ENCODE measurements around the gene PHF21B.

PHF21B gene

GRCh38 chr22:44842417-44842816, 167.4 kb downstream of the PHF21B start:
- TF ChIP-seq CTCF (IDR thresholded peaks at IDR 0.05; ENCODE audit: low read depth, low read length), result no peak
- H3K4me3 ChIP-seq (replicated peaks in 1 of 2; ENCODE audit: low read depth in 2 of 2, low read length in 2 of 2), result no peak overlapping the region
- DNase-seq (ENCODE audit: low read depth in 2 of 2), result no peak

- DNase-seq (ENCODE audit: low read depth in 2 of 2), result no peak
- no peak overlapping the region for H3K4me3 ChIP-seq (replicated peaks in 1 of 2; ENCODE audit: low read depth in 2 of 2, low read length in 2 of 2)
- no peak for TF ChIP-seq CTCF (IDR thresholded peaks at IDR 0.05; ENCODE audit: low read depth, low read length)
Observed at GRCh38 chr22:44840611-44841322, 169.0 kb downstream of the PHF21B start.

- H3K4me3 ChIP-seq (replicated peaks in 1 of 2; ENCODE audit: low read depth in 2 of 2, low read length in 2 of 2), result no peak overlapping the region
- DNase-seq (ENCODE audit: low read depth in 2 of 2), result no peak
- TF ChIP-seq CTCF (IDR thresholded peaks at IDR 0.05; ENCODE audit: low read depth, low read length), result no peak
Observed at GRCh38 chr22:44839721-44840120, 170.1 kb downstream of the PHF21B start.

GRCh38 chr22:44839061-44839460, 170.7 kb downstream of the PHF21B start:
- TF ChIP-seq CTCF (IDR thresholded peaks at IDR 0.05; ENCODE audit: low read depth, low read length), result no peak
- no peak overlapping the region for H3K4me3 ChIP-seq (replicated peaks in 1 of 2; ENCODE audit: low read depth in 2 of 2, low read length in 2 of 2)
- DNase-seq (ENCODE audit: low read depth in 2 of 2), result no peak

- TF ChIP-seq CTCF (IDR thresholded peaks at IDR 0.05; ENCODE audit: low read depth, low read length), result no peak
- no peak overlapping the region for H3K4me3 ChIP-seq (replicated peaks in 1 of 2; ENCODE audit: low read depth in 2 of 2, low read length in 2 of 2)
- no peak for DNase-seq (ENCODE audit: low read depth in 2 of 2)
Observed at GRCh38 chr22:44838316-44839016, 171.3 kb downstream of the PHF21B start.

GRCh38 chr22:44837481-44837880, 172.3 kb downstream of the PHF21B start:
- no peak for TF ChIP-seq CTCF (IDR thresholded peaks at IDR 0.05; ENCODE audit: low read depth, low read length)
- no peak for DNase-seq (ENCODE audit: low read depth in 2 of 2)
- H3K4me3 ChIP-seq (replicated peaks in 1 of 2; ENCODE audit: low read depth in 2 of 2, low read length in 2 of 2), result no peak overlapping the region
